ENCODE data around the gene ZNF185.

ZNF185 gene

GRCh38 chrX:152897222-152898131 is at the start of gene ZNF185:
Gene ZNF185, plus strand, starts transcription at chrX:152898067. Its CDS starts 16,423 bp downstream, at chrX:152914490.
- peak; percentile 2 for DNase-seq

- DNase-seq = no peak
Observed at GRCh38 chrX:152850465-152850864, 47.4 kb upstream of the ZNF185 start.

GRCh38 chrX:152853986-152854385 is 43.9 kb upstream of the ZNF185 start:
- DNase-seq = no peak

- no peak for DNase-seq
Observed at GRCh38 chrX:152861116-152861515, 36.8 kb upstream of the ZNF185 start.

GRCh38 chrX:152861826-152862225 is 36.0 kb upstream of the ZNF185 start:
- no peak for DNase-seq

- DNase-seq = no peak
Observed at GRCh38 chrX:152865232-152865920, 32.5 kb upstream of the ZNF185 start.

GRCh38 chrX:152866386-152866785 is 31.5 kb upstream of the ZNF185 start:
- no peak for DNase-seq

- DNase-seq = no peak
Observed at GRCh38 chrX:152869972-152870371, 27.9 kb upstream of the ZNF185 start.

GRCh38 chrX:152871260-152871659 is 26.6 kb upstream of the ZNF185 start:
- no peak for DNase-seq

GRCh38 chrX:152872522-152872921 is 25.3 kb upstream of the ZNF185 start:
- DNase-seq = no peak

GRCh38 chrX:152873361-152873760 is 24.5 kb upstream of the ZNF185 start:
- DNase-seq = no peak

GRCh38 chrX:152876931-152877840 is 20.7 kb upstream of the ZNF185 start:
- DNase-seq = no peak

GRCh38 chrX:152878976-152879755 is 18.7 kb upstream of the ZNF185 start:
- no peak for DNase-seq

GRCh38 chrX:152881289-152881688 is 16.6 kb upstream of the ZNF185 start:
- no peak for DNase-seq

GRCh38 chrX:152884171-152884570 is 13.7 kb upstream of the ZNF185 start:
- no peak for DNase-seq

GRCh38 chrX:152886716-152887115 is 11.2 kb upstream of the ZNF185 start:
- no peak for DNase-seq

- DNase-seq = no peak
Observed at GRCh38 chrX:152892499-152892898, 5.4 kb upstream of the ZNF185 start.

GRCh38 chrX:152892999-152893891 is 4.6 kb upstream of the ZNF185 start:
- no peak for DNase-seq

GRCh38 chrX:152893980-152894610 is 3.8 kb upstream of the ZNF185 start:
- DNase-seq = no peak

GRCh38 chrX:152895121-152895520 is 2.7 kb upstream of the ZNF185 start:
- DNase-seq = no peak
